Fibroblast of lung (primary cell): ENCODE results near the gene PRPF4.
"Not testable (repeated sequence)": the region's sequence is repeated elsewhere in the genome, so short reads cannot be mapped to it uniquely, and the experiment has no call there.

Experiments used
- CTCF ChIP-seq, 2 donors: IDR thresholded peaks in 1 of 2; conservative IDR thresholded peaks in 1 of 2; 1 replicate in 1 of 2; 2 replicates in 1 of 2; pipeline ENCODE4 v1.5.1; 2011 to 2012; ENCODE audit warnings: low read length in 2 of 2, control low read depth in 1 of 2, inconsistent platforms in 1 of 2, low read depth in 1 of 2, mild to moderate bottlenecking in 1 of 2
- EZH2 ChIP-seq: IDR thresholded peaks from 2 replicates; pipeline ENCODE4 v1.5.1; 2012; ENCODE audit warnings: low read length, control low read depth, mild to moderate bottlenecking; ENCODE audit errors: missing control alignments

DNA sequence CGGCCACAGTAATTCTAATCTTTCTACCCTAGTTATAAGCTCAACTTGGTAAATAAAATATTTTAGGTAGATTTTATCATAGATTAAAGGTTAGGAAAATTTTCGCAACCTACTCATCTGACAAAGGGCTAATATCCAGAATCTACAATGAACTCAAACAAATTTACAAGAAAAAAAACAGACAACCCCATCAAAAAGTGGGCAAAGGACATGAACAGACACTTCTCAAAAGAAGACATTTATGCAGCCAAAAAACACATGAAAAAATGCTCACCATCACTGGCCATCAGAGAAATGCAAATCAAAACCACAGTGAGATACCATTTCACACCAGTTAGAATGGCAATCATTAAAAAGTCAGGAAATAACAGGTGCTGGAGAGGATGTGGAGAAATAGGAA lies 25.8 kb upstream of the PRPF4 start:
- not testable (repeated sequence) for TF ChIP-seq CTCF (conservative IDR thresholded peaks at IDR 0.05 in 1 of 2, IDR thresholded peaks at IDR 0.05 in 1 of 2; ENCODE audit: low read depth in 1 of 2, low read length in 2 of 2); EZH2
